ENCODE results near the gene RSF1. TPM values are rescaled to one million over a fixed set of nuclear protein-coding genes. Genes with fewer than 3 reads are reported as not detected.

Gene RSF1
- total and polyA plus RNA-seq, 2 experiments from 2014 or later: 51.2 to 188 TPM

DNA sequence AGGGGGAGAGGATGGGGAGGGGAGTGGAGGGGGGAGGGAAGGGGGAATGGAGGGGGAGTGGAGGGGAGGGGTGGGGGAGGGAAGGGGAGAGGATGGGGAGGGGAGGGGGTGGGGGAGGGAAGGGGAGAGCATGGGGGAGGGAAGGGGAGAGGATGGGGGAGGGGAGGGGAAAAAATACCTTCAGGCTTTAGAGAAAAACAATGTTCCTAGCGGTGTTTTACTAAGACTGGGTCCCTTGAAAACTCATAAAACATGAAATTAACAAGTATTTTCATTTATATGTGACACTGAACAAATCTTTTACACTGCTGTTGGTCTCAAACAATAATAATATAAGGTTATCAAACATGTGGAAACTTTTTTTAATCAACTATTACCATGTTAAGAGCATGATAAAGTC lies 42.4 kb downstream of the RSF1 start (continued):
- TF ChIP-seq, protein P1, sequence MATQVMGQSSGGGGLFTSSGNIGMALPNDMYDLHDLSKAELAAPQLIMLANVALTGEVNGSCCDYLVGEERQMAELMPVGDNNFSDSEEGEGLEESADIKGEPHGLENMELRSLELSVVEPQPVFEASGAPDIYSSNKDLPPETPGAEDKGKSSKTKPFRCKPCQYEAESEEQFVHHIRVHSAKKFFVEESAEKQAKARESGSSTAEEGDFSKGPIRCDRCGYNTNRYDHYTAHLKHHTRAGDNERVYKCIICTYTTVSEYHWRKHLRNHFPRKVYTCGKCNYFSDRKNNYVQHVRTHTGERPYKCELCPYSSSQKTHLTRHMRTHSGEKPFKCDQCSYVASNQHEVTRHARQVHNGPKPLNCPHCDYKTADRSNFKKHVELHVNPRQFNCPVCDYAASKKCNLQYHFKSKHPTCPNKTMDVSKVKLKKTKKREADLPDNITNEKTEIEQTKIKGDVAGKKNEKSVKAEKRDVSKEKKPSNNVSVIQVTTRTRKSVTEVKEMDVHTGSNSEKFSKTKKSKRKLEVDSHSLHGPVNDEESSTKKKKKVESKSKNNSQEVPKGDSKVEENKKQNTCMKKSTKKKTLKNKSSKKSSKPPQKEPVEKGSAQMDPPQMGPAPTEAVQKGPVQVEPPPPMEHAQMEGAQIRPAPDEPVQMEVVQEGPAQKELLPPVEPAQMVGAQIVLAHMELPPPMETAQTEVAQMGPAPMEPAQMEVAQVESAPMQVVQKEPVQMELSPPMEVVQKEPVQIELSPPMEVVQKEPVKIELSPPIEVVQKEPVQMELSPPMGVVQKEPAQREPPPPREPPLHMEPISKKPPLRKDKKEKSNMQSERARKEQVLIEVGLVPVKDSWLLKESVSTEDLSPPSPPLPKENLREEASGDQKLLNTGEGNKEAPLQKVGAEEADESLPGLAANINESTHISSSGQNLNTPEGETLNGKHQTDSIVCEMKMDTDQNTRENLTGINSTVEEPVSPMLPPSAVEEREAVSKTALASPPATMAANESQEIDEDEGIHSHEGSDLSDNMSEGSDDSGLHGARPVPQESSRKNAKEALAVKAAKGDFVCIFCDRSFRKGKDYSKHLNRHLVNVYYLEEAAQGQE (IDR thresholded peaks at IDR 0.05; ENCODE audit: unreplicated experiment): no peak
- TF ChIP-seq STAT1 (IDR thresholded peaks at IDR 0.05; ENCODE audit: unreplicated experiment): no peak

DNA sequence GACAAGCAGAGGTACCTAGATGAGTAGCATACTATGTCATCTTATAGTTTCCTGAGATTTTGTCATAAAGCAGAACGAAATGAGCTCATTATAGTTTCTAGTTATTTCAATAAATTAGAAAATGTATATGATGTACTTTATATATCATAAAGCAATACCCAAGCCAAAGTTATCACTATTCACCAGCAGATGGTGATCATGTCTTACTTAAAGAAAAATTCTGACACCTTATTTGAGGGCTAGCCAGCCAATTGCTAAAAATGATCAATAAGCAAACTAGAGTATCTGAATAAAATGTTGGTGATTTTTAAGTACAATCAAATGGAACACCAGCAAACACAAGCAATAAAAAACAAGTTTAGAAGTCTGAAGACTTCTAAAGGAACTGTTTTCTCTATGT lies 44.1 kb downstream of the RSF1 start:
- Mint-ChIP-seq H3K9me3 (no peaks in the 10 kb centered on the region), H3K4me3 (no peak overlapping the region), H3K27ac (no peak overlapping the region), H3K36me3 (ENCODE audit: low read depth) (peaks cover 5% of the 10 kb centered on the region; the same call in 2 of the 3 replicates), H3K27me3 (ENCODE audit: insufficient read depth, low read depth, poor library complexity) (peaks cover 5% of the 10 kb centered on the region), H3K4me1 (peaks cover 16% of the 10 kb centered on the region)
- Histone ChIP-seq H2AFZ (no peak overlapping the region), H3K4me2 (no peak overlapping the region), H3K36me3 (ENCODE audit: insufficient read depth) (no peaks in the 10 kb centered on the region), H3K27ac (ENCODE audit: low read depth) (no peak overlapping the region), H3K79me2 (replicated peaks; ENCODE audit: insufficient read depth) (peaks cover 96% of the 10 kb centered on the region), H3K9me2 (ENCODE audit: insufficient read depth) (no peaks in the 10 kb centered on the region), H3K27me3 (ENCODE audit: insufficient read depth) (no peaks in the 10 kb centered on the region), H4K20me1 (replicated peaks; ENCODE audit: insufficient read depth) (peaks cover 30% of the 10 kb centered on the region), H3F3A (replicated peaks; ENCODE audit: low read depth) (0 out of 2 replicates have a peak, but pooled peaks cover 2% of the 10 kb centered on the region), H3K4me3 (no peak overlapping the region), H3K4me1 (ENCODE audit: insufficient read depth) (peaks cover 19% of the 10 kb centered on the region)
- no peak for TF ChIP-seq EZH2 (IDR thresholded peaks at IDR 0.05; ENCODE audit: low read depth, unreplicated experiment)
- TF ChIP-seq, protein P2, sequence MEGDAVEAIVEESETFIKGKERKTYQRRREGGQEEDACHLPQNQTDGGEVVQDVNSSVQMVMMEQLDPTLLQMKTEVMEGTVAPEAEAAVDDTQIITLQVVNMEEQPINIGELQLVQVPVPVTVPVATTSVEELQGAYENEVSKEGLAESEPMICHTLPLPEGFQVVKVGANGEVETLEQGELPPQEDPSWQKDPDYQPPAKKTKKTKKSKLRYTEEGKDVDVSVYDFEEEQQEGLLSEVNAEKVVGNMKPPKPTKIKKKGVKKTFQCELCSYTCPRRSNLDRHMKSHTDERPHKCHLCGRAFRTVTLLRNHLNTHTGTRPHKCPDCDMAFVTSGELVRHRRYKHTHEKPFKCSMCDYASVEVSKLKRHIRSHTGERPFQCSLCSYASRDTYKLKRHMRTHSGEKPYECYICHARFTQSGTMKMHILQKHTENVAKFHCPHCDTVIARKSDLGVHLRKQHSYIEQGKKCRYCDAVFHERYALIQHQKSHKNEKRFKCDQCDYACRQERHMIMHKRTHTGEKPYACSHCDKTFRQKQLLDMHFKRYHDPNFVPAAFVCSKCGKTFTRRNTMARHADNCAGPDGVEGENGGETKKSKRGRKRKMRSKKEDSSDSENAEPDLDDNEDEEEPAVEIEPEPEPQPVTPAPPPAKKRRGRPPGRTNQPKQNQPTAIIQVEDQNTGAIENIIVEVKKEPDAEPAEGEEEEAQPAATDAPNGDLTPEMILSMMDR (conservative IDR thresholded peaks at IDR 0.05; ENCODE audit: low read depth in 2 of 2): peak in 1 of 2 experiments; percentile 51; a peak in 3 of 4 replicates
- ATAC-seq: no peak
- DNase-seq (ENCODE audit: low spot score): no peak

DNA sequence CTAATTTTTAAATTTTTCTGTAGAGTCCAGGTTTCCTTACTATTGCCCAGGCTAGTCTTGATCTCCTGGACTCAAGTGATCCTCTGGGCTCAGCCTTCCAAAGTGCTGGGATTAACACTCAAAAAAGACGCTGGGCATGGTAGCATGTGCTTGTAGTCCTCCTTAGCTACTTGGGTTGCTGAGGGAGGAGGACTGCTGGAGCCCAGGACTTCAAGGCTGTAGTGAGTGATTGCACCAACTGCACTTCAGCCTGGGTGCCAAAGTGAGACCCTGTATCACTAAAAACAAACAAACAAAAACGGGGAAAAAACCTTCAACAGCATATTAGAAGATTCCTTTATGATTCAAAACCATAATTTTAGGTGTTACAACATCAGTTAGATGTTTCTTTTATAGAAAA lies 44.6 kb downstream of the RSF1 start:
- Mint-ChIP-seq H3K27me3 (ENCODE audit: insufficient read depth, low read depth, poor library complexity) (peaks cover 5% of the 10 kb centered on the region), H3K27ac (no peak overlapping the region), H3K4me1 (peaks cover 21% of the 10 kb centered on the region), H3K36me3 (ENCODE audit: low read depth) (peaks cover 5% of the 10 kb centered on the region; the same call in 2 of the 3 replicates), H3K4me3 (no peak overlapping the region), H3K9me3 (no peaks in the 10 kb centered on the region)
- DNase-seq (ENCODE audit: low spot score) (no peak), ATAC-seq (no peak)
- Histone ChIP-seq H3K4me3 (no peak overlapping the region), H3K36me3 (ENCODE audit: insufficient read depth) (no peaks in the 10 kb centered on the region), H3F3A (replicated peaks; ENCODE audit: low read depth) (0 out of 2 replicates have a peak, but pooled peaks cover 2% of the 10 kb centered on the region), H3K27me3 (ENCODE audit: insufficient read depth) (no peaks in the 10 kb centered on the region), H3K79me2 (replicated peaks; ENCODE audit: insufficient read depth) (peaks cover 96% of the 10 kb centered on the region), H3K4me2 (no peak overlapping the region), H3K4me1 (ENCODE audit: insufficient read depth) (peaks cover 24% of the 10 kb centered on the region), H4K20me1 (replicated peaks; ENCODE audit: insufficient read depth) (peaks cover 25% of the 10 kb centered on the region), H3K27ac (ENCODE audit: low read depth) (no peak overlapping the region), H2AFZ (no peak overlapping the region), H3K9me2 (ENCODE audit: insufficient read depth) (no peaks in the 10 kb centered on the region)
- TF ChIP-seq, protein P3, sequence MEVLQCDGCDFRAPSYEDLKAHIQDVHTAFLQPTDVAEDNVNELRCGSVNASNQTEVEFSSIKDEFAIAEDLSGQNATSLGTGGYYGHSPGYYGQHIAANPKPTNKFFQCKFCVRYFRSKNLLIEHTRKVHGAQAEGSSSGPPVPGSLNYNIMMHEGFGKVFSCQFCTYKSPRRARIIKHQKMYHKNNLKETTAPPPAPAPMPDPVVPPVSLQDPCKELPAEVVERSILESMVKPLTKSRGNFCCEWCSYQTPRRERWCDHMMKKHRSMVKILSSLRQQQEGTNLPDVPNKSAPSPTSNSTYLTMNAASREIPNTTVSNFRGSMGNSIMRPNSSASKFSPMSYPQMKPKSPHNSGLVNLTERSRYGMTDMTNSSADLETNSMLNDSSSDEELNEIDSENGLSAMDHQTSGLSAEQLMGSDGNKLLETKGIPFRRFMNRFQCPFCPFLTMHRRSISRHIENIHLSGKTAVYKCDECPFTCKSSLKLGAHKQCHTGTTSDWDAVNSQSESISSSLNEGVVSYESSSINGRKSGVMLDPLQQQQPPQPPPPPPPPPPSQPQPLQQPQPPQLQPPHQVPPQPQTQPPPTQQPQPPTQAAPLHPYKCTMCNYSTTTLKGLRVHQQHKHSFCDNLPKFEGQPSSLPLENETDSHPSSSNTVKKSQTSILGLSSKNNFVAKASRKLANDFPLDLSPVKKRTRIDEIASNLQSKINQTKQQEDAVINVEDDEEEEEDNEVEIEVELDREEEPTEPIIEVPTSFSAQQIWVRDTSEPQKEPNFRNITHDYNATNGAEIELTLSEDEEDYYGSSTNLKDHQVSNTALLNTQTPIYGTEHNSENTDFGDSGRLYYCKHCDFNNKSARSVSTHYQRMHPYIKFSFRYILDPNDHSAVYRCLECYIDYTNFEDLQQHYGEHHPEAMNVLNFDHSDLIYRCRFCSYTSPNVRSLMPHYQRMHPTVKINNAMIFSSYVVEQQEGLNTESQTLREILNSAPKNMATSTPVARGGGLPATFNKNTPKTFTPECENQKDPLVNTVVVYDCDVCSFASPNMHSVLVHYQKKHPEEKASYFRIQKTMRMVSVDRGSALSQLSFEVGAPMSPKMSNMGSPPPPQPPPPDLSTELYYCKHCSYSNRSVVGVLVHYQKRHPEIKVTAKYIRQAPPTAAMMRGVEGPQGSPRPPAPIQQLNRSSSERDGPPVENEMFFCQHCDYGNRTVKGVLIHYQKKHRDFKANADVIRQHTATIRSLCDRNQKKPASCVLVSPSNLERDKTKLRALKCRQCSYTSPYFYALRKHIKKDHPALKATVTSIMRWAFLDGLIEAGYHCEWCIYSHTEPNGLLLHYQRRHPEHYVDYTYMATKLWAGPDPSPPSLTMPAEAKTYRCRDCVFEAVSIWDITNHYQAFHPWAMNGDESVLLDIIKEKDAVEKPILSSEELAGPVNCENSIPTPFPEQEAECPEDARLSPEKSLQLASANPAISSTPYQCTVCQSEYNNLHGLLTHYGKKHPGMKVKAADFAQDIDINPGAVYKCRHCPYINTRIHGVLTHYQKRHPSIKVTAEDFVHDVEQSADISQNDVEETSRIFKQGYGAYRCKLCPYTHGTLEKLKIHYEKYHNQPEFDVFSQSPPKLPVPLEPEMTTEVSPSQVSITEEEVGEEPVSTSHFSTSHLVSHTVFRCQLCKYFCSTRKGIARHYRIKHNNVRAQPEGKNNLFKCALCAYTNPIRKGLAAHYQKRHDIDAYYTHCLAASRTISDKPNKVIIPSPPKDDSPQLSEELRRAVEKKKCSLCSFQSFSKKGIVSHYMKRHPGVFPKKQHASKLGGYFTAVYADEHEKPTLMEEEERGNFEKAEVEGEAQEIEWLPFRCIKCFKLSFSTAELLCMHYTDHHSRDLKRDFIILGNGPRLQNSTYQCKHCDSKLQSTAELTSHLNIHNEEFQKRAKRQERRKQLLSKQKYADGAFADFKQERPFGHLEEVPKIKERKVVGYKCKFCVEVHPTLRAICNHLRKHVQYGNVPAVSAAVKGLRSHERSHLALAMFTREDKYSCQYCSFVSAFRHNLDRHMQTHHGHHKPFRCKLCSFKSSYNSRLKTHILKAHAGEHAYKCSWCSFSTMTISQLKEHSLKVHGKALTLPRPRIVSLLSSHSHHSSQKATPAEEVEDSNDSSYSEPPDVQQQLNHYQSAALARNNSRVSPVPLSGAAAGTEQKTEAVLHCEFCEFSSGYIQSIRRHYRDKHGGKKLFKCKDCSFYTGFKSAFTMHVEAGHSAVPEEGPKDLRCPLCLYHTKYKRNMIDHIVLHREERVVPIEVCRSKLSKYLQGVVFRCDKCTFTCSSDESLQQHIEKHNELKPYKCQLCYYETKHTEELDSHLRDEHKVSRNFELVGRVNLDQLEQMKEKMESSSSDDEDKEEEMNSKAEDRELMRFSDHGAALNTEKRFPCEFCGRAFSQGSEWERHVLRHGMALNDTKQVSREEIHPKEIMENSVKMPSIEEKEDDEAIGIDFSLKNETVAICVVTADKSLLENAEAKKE (CRISPR knock-in tag; IDR thresholded peaks at IDR 0.05): no peak
- TF ChIP-seq, protein P2 (conservative IDR thresholded peaks at IDR 0.05; ENCODE audit: low read depth in 2 of 2): no peak

All from GM23338 (cell line).